ENCODE measurements around the gene SYT9.

SYT9 gene

GRCh38 chr11:7488681-7489080 lies 237.0 kb downstream of the SYT9 start:
- TF ChIP-seq, protein P1, sequence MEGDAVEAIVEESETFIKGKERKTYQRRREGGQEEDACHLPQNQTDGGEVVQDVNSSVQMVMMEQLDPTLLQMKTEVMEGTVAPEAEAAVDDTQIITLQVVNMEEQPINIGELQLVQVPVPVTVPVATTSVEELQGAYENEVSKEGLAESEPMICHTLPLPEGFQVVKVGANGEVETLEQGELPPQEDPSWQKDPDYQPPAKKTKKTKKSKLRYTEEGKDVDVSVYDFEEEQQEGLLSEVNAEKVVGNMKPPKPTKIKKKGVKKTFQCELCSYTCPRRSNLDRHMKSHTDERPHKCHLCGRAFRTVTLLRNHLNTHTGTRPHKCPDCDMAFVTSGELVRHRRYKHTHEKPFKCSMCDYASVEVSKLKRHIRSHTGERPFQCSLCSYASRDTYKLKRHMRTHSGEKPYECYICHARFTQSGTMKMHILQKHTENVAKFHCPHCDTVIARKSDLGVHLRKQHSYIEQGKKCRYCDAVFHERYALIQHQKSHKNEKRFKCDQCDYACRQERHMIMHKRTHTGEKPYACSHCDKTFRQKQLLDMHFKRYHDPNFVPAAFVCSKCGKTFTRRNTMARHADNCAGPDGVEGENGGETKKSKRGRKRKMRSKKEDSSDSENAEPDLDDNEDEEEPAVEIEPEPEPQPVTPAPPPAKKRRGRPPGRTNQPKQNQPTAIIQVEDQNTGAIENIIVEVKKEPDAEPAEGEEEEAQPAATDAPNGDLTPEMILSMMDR (IDR thresholded peaks at IDR 0.05) = no peak

GRCh38 chr11:7489376-7489775 lies 237.7 kb downstream of the SYT9 start:
- TF ChIP-seq, protein P1 (IDR thresholded peaks at IDR 0.05) = no peak

GRCh38 chr11:7490054-7490453 lies 238.3 kb downstream of the SYT9 start:
- TF ChIP-seq, protein P1 (IDR thresholded peaks at IDR 0.05) = no peak

DNA sequence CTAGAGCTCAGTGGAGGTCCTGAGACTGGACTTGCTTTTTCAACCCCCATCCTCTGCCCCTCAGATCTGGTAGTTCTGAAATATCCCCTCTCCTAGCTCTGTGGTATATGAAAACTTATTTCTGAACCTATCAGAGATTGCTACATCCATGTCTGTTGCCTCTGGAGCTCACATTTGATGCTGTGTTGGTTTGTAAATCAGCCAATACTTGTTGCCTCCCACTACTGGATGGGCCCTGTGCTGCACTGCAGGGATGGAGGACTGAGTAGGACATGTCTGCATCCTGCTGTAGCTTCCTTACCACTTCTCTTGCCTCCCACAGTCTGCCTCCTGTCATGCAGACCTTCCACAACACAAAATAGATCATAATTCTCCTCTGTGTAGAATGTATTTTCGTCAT lies 238.8 kb downstream of the SYT9 start:
- TF ChIP-seq, protein P1 (IDR thresholded peaks at IDR 0.05) = no peak

DNA sequence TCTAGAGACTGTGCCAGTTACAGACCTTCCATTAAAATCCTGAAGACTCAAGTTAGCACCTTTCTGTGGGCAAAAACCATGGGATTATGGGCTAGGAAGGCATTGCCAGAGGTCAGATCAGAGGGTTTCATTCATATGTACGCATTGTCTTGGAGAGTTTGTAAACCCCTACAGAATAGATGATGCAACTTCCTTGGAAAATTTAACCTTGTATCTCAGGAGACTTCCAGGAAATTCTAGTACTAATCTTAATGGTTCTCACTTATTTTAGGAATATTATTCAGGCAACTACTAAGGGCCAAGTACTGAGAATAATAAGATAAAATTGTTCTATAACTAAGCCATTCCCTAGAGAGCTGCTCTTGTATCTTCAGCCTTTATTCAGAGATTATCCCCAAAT lies 240.5 kb downstream of the SYT9 start:
- TF ChIP-seq, protein P1 (IDR thresholded peaks at IDR 0.05) = no peak

GRCh38 chr11:7493670-7494069 lies 242.0 kb downstream of the SYT9 start:
- TF ChIP-seq, protein P1 (IDR thresholded peaks at IDR 0.05) = no peak

DNA sequence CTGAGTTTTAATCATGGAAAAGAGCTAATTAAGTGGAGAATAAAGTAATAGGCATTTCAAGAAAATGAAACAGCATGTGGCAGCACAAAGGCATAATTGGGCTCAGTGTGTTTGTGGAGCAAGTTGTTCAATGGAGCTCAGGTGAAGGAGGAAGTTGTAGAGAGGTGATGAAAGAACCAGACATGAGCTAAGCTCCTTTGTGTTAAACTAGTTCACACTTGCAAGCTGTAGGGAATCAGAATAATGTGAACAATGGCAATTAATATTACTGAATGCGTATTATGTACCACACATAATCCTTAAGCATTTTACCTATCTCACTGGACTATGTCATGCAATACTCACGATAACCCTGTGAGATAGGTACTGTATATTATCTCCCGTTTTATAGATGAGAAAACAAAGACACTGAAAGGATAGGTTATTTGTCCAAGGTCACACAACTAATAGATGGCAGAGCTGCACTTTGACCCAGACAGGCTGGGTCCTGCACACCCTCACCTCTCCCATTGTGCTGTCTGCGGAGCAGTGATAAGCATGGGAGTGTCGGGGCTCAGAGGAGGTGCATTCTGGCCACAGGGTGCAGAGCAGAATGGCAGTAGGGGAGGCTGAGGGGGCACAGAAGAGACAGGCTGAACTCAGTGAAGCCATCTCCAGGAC lies 242.5 kb downstream of the SYT9 start:
- TF ChIP-seq, protein P1 (IDR thresholded peaks at IDR 0.05) = no peak

Measured in LNCAP (cell line).